ENCODE data around the gene GRK1. TPM values are rescaled to one million over a fixed set of nuclear protein-coding genes. Genes with fewer than 3 reads are reported as not detected.

Gene GRK1
- total RNA-seq, 3 donors from 2014 or later, result not detected

- TF ChIP-seq POLR2AphosphoS5 (IDR thresholded peaks at IDR 0.05) (no peak), CTCF (IDR thresholded peaks at IDR 0.05) (no peak), POLR2A (IDR thresholded peaks at IDR 0.05) (no peak)
- Histone ChIP-seq H3K27ac (no peak overlapping the region), H3K4me1 (no peaks in the 10 kb centered on the region), H3K36me3 (no peaks in the 10 kb centered on the region), H3K9me3 (no peaks in the 10 kb centered on the region), H3K4me3 (no peak overlapping the region), H3K27me3 (peaks cover 0 to 13% of the 10 kb centered on the region in 2 donors)
- intact Hi-C loops (cut with DNase I; ENCODE audit: low total_unique reads), result no loop called here
- no peak for DNase-seq (ENCODE audit: low spot score in 2 of 2)
These were observed 79.1 kb downstream of the GRK1 start for GRCh38 chr13:113746143-113746525.

GRCh38 chr13:113746671-113747070, 79.7 kb downstream of the GRK1 start:
- H3K36me3 ChIP-seq, result no peaks in the 10 kb centered on the region
- intact Hi-C loops (cut with DNase I; ENCODE audit: low total_unique reads), result no loop called here
- H3K4me1 ChIP-seq, result no peaks in the 10 kb centered on the region
- no peak overlapping the region for H3K27ac ChIP-seq
- H3K4me3 ChIP-seq, result no peak overlapping the region
- no peak for TF ChIP-seq CTCF (IDR thresholded peaks at IDR 0.05)
- TF ChIP-seq POLR2A (IDR thresholded peaks at IDR 0.05), result no peak
- no peak for TF ChIP-seq POLR2AphosphoS5 (IDR thresholded peaks at IDR 0.05)
- DNase-seq (ENCODE audit: low spot score in 2 of 2), result no peak
- peaks cover 0 to 13% of the 10 kb centered on the region in 2 donors for H3K27me3 ChIP-seq
- H3K9me3 ChIP-seq, result no peaks in the 10 kb centered on the region

- TF ChIP-seq POLR2A (IDR thresholded peaks at IDR 0.05) (no peak), POLR2AphosphoS5 (IDR thresholded peaks at IDR 0.05) (no peak), CTCF (IDR thresholded peaks at IDR 0.05) (no peak)
- H3K4me1 ChIP-seq, result no peaks in the 10 kb centered on the region
- intact Hi-C loops (cut with DNase I; ENCODE audit: low total_unique reads), result no loop called here
- no peaks in the 10 kb centered on the region for H3K9me3 ChIP-seq
- no peak overlapping the region for H3K27ac ChIP-seq
- no peaks in the 10 kb centered on the region for H3K36me3 ChIP-seq
- H3K4me3 ChIP-seq, result no peak overlapping the region
- DNase-seq (ENCODE audit: low spot score in 2 of 2), result no peak
- H3K27me3 ChIP-seq, result peaks cover 0 to 7% of the 10 kb centered on the region in 2 donors
These were observed 80.3 kb downstream of the GRK1 start for GRCh38 chr13:113747291-113747833.

DNA sequence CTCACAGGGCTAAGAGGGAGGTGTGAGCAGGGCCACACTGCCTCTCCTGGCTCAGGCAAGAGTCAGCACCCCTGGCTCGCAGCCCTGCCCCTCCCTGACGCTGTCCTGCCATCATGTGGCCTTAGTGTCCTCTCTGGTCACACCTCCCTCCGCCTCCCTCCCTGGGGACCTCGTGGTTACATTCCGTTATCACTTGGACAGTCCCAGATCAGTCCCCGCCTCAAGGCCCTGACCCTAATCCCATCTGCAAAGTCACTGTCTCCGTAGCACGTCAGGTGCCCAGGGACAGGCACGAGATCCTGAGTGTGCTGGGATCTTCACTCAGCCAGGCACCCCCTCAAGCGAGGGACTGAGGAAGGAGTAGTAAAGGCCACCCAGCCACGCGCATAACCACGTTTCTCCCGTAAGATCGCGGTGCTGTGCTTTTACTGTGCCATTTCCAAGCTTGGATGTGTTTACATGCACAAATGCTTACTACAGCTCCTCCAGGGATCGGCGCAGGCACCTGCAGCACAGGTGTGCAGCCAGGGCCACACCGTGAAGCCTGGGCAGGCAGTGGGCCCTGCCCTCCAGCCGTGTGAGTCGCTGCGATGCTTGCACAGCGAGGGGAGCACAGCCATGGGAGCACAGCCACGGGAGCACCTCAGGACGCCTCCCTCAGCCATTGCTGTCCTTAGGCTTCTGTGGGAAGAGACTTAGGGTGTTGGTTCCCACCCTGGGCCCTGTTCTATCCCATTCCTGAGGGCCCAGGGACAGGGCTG, 81.3 kb downstream of the GRK1 start:
- H3K4me3 ChIP-seq, result no peak overlapping the region
- no peaks in the 10 kb centered on the region for H3K9me3 ChIP-seq
- no peak overlapping the region for H3K27ac ChIP-seq
- intact Hi-C loops (cut with DNase I; ENCODE audit: low total_unique reads), result no loop called here
- no peak for TF ChIP-seq POLR2A (IDR thresholded peaks at IDR 0.05)
- no peak for TF ChIP-seq POLR2AphosphoS5 (IDR thresholded peaks at IDR 0.05)
- TF ChIP-seq CTCF (IDR thresholded peaks at IDR 0.05), result no peak
- no peak for DNase-seq (ENCODE audit: low spot score in 2 of 2)
- H3K4me1 ChIP-seq, result no peaks in the 10 kb centered on the region
- H3K36me3 ChIP-seq, result no peaks in the 10 kb centered on the region
- no peaks in the 10 kb centered on the region for H3K27me3 ChIP-seq

DNA sequence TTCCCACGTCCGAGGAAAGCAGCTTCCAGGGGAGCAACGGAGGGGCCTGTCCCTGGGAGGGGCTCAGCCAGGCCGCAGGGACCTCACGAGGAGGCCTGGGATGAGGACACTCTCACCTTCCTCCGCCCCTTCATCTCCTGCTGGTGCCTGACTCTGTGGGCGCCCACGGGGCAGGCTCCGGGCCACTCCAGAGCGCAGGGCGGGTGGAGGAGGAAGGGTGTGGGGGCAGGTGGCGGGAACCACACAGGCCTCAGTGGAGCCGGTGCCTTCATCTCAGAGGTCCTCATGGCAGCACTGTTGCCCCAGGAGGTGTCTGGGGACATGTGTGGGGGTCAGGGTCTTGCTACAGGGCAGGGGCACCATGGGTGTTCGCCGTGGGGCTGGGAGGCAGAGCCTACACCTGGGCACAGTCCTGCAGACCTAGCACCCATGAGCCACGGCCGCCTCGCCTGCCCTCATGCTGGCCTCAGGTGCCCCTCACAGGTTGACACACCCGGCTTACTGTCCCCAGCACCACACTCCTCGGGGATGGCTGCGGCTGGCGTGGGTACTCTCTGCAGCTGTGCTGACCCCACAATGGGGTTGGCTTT, 81.9 kb downstream of the GRK1 start:
- no peaks in the 10 kb centered on the region for H3K27me3 ChIP-seq
- no peaks in the 10 kb centered on the region for H3K36me3 ChIP-seq
- no peak overlapping the region for H3K4me3 ChIP-seq
- H3K9me3 ChIP-seq, result no peaks in the 10 kb centered on the region
- H3K27ac ChIP-seq, result no peak overlapping the region
- TF ChIP-seq CTCF (IDR thresholded peaks at IDR 0.05) (no peak), POLR2AphosphoS5 (IDR thresholded peaks at IDR 0.05) (no peak), POLR2A (IDR thresholded peaks at IDR 0.05) (no peak)
- intact Hi-C loops (cut with DNase I; ENCODE audit: low total_unique reads), result no loop called here
- H3K4me1 ChIP-seq, result no peaks in the 10 kb centered on the region
- DNase-seq (ENCODE audit: low spot score in 2 of 2), result no peak

Data from breast epithelium (tissue), 4 donors.